ENCODE data around the gene BCL2L1.

GRCh38 chr20:31749223-31749622 is 26.6 kb upstream of the BCL2L1 start:
- TF ChIP-seq POLR2A (IDR thresholded peaks at IDR 0.05; ENCODE audit: low read depth, low read length) (no peak), TAF1 (IDR thresholded peaks at IDR 0.05; ENCODE audit: borderline replicate concordance, low read depth, low read length) (no peak), POLR2AphosphoS5 (IDR thresholded peaks at IDR 0.05; ENCODE audit: low read depth, low read length) (no peak)

Data from GM12892 (cell line).